Breast epithelium (tissue), 4 donors: ENCODE measurements around the gene SHLD1. TPM values are rescaled to one million over a fixed set of nuclear protein-coding genes. Genes with fewer than 3 reads are reported as not detected.
A peak's percentile ranks its signal among the peaks of the same experiment; 100 is the strongest.

Experiments
- DNase-seq, 2 donors: peaks; one replicate each; pipeline ENCODE4 v3.0.0-alpha.2; 2019; ENCODE audit warnings: low spot score in 2 of 2
- H3K27ac ChIP-seq, 2 donors: fragments of 200-600 bp; sonication (generic) in 1 of 2; one replicate each; pipeline ENCODE4 v1.5.1; 2016 to 2019; ENCODE audit warnings: mild to moderate bottlenecking in 1 of 2
- H3K27me3 ChIP-seq, 2 donors: fragments of 200-600 bp; sonication (generic) in 1 of 2; one replicate each; pipeline versions ENCODE4 v1.5.1 to v1.6.0; 2017 to 2019; ENCODE audit warnings: control low read depth in 1 of 2, mild to moderate bottlenecking in 1 of 2
- H3K36me3 ChIP-seq: fragments of 200-600 bp; one replicate; pipeline ENCODE4 v1.5.1; 2019
- H3K4me1 ChIP-seq, 2 donors: fragments of 200-600 bp; sonication (generic); one replicate each; pipeline ENCODE4 v1.5.1; 2016 to 2019; ENCODE audit warnings: control low read depth in 1 of 2
- H3K4me3 ChIP-seq, 3 donors: fragments of 200-600 bp; sonication (generic); 1 replicate in 2 of 3; 2 replicates in 1 of 3; pipeline ENCODE4 v1.5.1; 2016 to 2019; ENCODE audit warnings: mild to moderate bottlenecking in 3 of 3, moderate library complexity in 2 of 3
- H3K9me3 ChIP-seq, 2 donors: fragments of 200-600 bp; sonication (generic) in 1 of 2; one replicate each; pipeline ENCODE4 v1.5.1; 2016 to 2019; ENCODE audit warnings: control low read depth in 1 of 2
- POLR2A ChIP-seq: fragments of 450-650 bp; IDR thresholded peaks from one replicate; pipeline ENCODE4 v1.6.1; 2016; ENCODE audit warnings: antibody characterized with exemption, mild to moderate bottlenecking, moderate library complexity
- POLR2AphosphoS5 ChIP-seq, 3 donors: sonication (generic); formaldehyde crosslinking; IDR thresholded peaks; one replicate each; pipeline ENCODE4 v1.6.1; 2017; ENCODE audit warnings: antibody characterized with exemption in 3 of 3
- intact Hi-C: fragments of 100-400 bp; cut with DNase I; formaldehyde crosslinking; loops from one replicate; pipeline ENCODE4 v1.15.1; 2023; ENCODE audit warnings: low total_unique reads
- total RNA-seq, 3 donors: library from RNA; depleted of rRNA; stranded (reverse); fragments of >200 nt; gene quantifications; one replicate each; pipeline ENCODE4 v1.1.0, GENCODE V29; 2016
- TF ChIP-seq, protein P1 (sequence below), 3 donors: fragments of 450-650 bp; IDR thresholded peaks; one replicate each; pipeline ENCODE4 v1.5.1; 2016 to 2017; ENCODE audit warnings: antibody characterized with exemption in 3 of 3, mild to moderate bottlenecking in 3 of 3, moderate library complexity in 3 of 3

The SHLD1 gene
- total RNA-seq, 3 donors from 2014 or later: 2.7 to 7.3 (median 6.6) TPM

DNA sequence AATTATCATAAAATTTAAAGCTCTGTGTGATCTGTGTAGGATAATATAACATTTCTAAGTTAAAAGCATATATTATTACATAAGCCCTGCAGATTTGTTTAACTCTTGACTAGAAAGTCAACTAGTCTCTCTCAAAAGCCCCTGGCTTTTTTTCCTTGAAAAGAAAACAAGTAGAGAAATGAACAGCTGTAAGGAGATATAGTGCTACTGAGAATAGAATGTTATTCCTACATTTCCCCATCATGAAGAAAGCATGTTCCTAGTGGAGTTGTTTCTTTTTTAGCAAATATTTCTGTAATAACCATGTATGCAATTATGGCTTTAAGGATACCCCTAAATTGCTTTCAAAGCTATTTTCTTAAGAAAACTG, 37.6 kb downstream of the SHLD1 start:
- H3K27me3 ChIP-seq: no peaks in the 10 kb centered on the region
- no peaks in the 10 kb centered on the region for H3K9me3 ChIP-seq
- TF ChIP-seq POLR2A (no peak), POLR2AphosphoS5 (IDR thresholded peaks at IDR 0.05) (no peak)
- TF ChIP-seq, protein P1, sequence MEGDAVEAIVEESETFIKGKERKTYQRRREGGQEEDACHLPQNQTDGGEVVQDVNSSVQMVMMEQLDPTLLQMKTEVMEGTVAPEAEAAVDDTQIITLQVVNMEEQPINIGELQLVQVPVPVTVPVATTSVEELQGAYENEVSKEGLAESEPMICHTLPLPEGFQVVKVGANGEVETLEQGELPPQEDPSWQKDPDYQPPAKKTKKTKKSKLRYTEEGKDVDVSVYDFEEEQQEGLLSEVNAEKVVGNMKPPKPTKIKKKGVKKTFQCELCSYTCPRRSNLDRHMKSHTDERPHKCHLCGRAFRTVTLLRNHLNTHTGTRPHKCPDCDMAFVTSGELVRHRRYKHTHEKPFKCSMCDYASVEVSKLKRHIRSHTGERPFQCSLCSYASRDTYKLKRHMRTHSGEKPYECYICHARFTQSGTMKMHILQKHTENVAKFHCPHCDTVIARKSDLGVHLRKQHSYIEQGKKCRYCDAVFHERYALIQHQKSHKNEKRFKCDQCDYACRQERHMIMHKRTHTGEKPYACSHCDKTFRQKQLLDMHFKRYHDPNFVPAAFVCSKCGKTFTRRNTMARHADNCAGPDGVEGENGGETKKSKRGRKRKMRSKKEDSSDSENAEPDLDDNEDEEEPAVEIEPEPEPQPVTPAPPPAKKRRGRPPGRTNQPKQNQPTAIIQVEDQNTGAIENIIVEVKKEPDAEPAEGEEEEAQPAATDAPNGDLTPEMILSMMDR (IDR thresholded peaks at IDR 0.05): no peak
- DNase-seq: no peak
- H3K4me3 ChIP-seq: no peak overlapping the region
- peak overlapping the region in 1 of 2 donors; percentile 14 for H3K27ac ChIP-seq
- peaks cover 0 to 9% of the 10 kb centered on the region in 2 donors for H3K4me1 ChIP-seq
- intact Hi-C loops: no loop called here
- no peaks in the 10 kb centered on the region for H3K36me3 ChIP-seq

GRCh38 chr20:5788385-5788895, 38.2 kb downstream of the SHLD1 start:
- no peaks in the 10 kb centered on the region for H3K27me3 ChIP-seq
- intact Hi-C loops: no loop called here
- peaks cover 0 to 9% of the 10 kb centered on the region in 2 donors for H3K4me1 ChIP-seq

GRCh38 chr20:5789827-5790226, 39.6 kb downstream of the SHLD1 start:
- no peak for TF ChIP-seq POLR2AphosphoS5 (IDR thresholded peaks at IDR 0.05)
- no peak for TF ChIP-seq POLR2A
- TF ChIP-seq, protein P1 (IDR thresholded peaks at IDR 0.05): no peak
- Histone ChIP-seq H3K36me3 (no peaks in the 10 kb centered on the region), H3K9me3 (no peaks in the 10 kb centered on the region), H3K4me3 (no peak overlapping the region), H3K27ac (no peak overlapping the region), H3K4me1 (peaks cover 0 to 9% of the 10 kb centered on the region in 2 donors), H3K27me3 (no peaks in the 10 kb centered on the region)
- DNase-seq: no peak
- intact Hi-C loops: no loop called here

More at GRCh38 chr20:5788385-5788895, 38.2 kb downstream of the SHLD1 start:
- no peaks in the 10 kb centered on the region for H3K9me3 ChIP-seq
- no peak overlapping the region for H3K27ac ChIP-seq
- H3K36me3 ChIP-seq: no peaks in the 10 kb centered on the region
- no peak overlapping the region for H3K4me3 ChIP-seq
- TF ChIP-seq, protein P1 (IDR thresholded peaks at IDR 0.05): peak; percentile 47 to 86 (median 85)
- TF ChIP-seq POLR2A: no peak
- DNase-seq: peak; percentile 54 to 67

DNA sequence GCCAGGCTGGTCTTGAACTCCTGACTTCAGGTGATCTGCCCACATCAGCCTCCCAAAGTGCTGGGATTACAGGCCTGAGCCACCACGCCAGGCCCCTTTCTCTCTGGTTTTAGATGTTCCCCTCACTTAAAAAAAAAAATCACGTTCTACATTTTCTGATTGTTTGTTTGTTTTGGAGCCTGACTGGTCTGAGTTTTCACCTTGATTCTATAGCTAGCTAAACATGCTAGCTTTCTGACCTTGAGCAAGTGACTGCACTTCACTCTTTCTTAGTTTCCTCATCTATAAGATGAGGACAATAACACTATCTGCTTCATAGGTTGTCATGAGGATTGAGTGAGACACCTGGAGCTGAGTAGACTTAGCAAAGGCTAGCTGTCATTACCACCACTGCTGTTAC, 43.7 kb downstream of the SHLD1 start:
- Histone ChIP-seq H3K27me3 (no peaks in the 10 kb centered on the region), H3K9me3 (no peaks in the 10 kb centered on the region), H3K4me3 (no peak overlapping the region), H3K36me3 (no peaks in the 10 kb centered on the region), H3K4me1 (no peaks in the 10 kb centered on the region), H3K27ac (no peak overlapping the region)
- intact Hi-C loops: no loop called here
- no peak for DNase-seq
- TF ChIP-seq POLR2A (no peak), POLR2AphosphoS5 (IDR thresholded peaks at IDR 0.05) (no peak)
- TF ChIP-seq, protein P1 (IDR thresholded peaks at IDR 0.05): no peak

DNA sequence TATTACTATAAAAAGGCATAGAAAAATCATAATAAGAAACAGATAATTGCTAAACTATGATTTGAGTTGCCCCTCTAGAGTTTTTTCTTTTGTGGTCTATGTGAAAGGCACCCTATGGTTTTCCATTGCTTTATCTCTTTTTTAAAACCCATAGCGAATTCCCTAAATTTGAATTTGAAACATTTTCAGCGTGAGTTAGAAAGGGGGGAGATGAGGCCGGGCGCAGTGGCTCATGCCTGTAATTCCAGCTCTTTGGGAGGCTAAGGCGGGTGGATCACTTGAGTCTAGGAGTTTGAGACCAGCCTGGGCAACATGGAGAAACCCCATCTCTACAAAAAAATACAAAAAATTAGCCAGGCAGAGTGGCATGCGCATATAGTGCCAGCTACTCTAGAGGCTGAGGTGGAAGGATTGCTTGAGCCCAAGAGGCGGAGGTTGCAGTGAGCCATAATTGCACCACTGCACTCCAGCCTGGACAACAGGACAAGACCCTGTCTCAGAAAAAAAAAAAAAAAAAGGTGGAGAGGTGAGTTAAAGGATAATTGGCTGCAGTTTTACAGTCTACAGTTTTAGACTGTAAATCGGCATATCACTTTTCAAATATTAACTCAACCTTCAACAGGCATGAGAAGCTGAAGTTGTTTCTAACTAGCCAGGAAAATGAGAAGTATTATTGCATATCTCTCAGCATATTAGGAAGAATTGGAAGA, 46.3 kb downstream of the SHLD1 start:
- TF ChIP-seq POLR2AphosphoS5 (IDR thresholded peaks at IDR 0.05): no peak
- no peak for TF ChIP-seq POLR2A
- TF ChIP-seq, protein P1 (IDR thresholded peaks at IDR 0.05): no peak
- intact Hi-C loops: no loop called here
- no peaks in the 10 kb centered on the region for H3K36me3 ChIP-seq
- no peak overlapping the region for H3K4me3 ChIP-seq
- no peak for DNase-seq
- H3K27ac ChIP-seq: no peak overlapping the region
- no peaks in the 10 kb centered on the region for H3K4me1 ChIP-seq
- H3K27me3 ChIP-seq: no peaks in the 10 kb centered on the region
- H3K9me3 ChIP-seq: no peaks in the 10 kb centered on the region
